Inflammatory macrophage treated with lipopolysaccharide for 4 hours (primary cell): ENCODE measurements around the gene DPEP3.

Experiments used
- DNase-seq: peaks from one replicate; pipeline ENCODE4 v3.0.0-alpha.2; 2020

Gene DPEP3

DNA sequence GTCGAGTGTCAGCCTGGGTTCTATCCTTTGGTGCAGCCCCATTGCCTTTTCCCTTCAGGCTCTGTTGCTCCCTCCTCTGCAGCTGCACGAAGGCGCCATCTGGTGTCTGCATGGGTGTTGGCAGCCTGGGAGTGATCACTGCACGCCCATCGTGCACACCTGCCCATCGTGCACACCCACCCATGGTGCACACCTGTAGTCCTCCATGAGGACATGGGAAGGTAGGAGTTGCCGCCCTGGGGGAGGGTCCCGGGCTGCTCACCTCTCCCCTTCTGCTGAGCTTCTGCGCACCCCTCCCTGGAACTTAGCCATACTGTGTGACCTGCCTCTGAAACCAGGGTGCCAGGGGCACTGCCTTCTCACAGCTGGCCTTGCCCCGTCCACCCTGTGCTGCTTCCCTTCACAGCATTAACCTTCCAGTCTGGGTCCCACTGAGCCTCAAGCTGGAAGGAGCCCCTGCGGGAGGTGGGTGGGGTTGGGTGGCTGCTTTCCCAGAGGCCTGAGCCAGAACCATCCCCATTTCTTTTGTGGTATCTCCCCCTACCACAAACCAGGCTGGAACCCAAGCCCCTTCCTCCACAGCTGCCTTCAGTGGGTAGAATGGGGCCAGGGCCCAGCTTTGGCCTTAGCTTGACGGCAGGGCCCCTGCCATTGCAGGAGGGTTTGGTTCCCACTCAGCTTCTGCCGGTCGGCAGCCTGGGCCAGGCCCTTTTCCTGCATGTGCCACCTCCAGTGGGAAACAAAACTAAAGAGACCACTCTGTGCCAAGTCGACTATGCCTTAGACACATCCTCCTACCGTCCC, 51.5 kb downstream of the DPEP3 start:
- peak; percentile 33 for DNase-seq

DNA sequence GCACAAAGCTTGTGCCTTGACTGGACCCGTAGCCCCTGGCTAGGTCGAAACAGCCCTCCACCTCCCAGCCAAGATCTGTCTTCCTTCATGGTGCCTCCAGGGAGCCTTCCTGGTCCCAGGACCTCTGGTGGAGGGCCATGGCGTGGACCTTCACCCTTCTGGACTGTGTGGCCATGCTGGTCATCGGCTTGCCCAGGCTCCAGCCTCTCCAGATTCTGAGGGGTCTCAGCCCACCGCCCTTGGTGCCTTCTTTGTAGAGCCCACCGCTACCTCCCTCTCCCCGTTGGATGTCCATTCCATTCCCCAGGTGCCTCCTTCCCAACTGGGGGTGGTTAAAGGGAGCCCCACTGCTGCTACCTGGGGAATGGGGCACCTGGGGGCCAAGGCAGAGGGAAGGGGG, 52.2 kb downstream of the DPEP3 start:
- DNase-seq, result no peak

DNA sequence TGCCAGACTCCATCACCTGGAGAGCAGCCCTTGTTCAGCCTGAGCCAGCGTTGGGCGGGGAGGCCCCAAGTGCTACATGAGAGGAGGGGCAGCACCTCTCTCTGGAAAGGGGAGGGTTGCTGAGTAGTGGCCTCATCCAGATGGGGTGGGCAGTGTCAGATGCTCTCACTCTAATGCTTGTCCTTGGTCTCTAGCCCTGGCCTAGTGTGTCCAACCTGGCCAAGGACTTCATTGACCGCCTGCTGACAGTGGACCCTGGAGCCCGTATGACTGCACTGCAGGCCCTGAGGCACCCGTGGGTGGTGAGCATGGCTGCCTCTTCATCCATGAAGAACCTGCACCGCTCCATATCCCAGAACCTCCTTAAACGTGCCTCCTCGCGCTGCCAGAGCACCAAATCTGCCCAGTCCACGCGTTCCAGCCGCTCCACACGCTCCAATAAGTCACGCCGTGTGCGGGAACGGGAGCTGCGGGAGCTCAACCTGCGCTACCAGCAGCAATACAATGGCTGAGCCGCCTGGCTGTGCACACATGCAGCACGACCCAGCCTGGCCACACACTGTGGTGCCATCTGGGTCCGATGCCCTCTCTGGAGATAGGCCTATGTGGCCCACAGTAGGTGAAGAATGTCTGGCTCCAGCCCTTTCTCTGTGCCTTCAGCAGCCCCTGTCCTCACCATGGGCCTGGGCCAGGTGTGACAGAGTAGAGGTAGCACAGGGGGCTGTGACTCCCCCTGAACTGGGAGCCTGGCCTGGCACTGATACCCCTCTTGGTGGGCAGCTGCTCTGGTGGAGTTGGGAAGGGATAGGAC, 53.0 kb downstream of the DPEP3 start:
- DNase-seq, result no peak

DNA sequence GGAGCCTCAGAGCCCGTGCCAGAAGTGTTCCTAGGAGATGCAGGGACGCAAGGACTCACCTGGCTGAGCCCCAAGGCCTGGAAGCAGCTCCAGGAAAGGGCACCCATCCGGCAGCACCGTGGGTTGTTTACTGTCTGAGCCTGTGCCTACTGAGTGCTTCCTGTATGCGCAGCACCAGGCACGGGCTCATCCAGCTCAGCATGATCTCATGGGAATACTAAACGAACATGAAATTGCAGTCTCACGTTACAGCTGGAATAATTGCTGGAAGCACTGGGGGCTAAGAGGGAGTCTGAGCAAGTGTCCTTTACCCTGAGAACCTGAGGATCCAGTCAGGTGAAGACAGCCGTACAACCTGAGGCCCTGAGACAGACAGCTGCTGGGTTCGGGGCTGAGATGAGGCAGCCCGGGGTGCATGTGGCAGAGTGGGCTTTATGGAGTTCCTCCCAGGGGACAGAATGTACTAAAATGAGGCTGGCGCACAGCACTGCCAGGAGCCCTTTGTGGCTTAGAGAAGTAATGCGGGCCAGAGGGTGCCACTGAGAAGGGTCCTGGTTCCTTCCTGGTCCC, 54.0 kb downstream of the DPEP3 start:
- no peak for DNase-seq
